HepG2 (cell line): ENCODE results near the gene VKORC1.

Experiments
- CHD4 ChIP-seq: fragments of 200-600 bp; sonication (generic); IDR thresholded peaks from 2 replicates; pipeline ENCODE4 v1.7.0; 2017; ENCODE audit warnings: mild to moderate bottlenecking, low read length, borderline replicate concordance
- CTCF ChIP-seq: sonication (generic); formaldehyde crosslinking; IDR thresholded peaks from 2 replicates; pipeline ENCODE4 v1.5.0; 2020; ENCODE audit warnings: mild to moderate bottlenecking, missing genetic modification reagents, moderate library complexity
- GABPB1 ChIP-seq: IDR thresholded peaks from 2 replicates; pipeline ENCODE4 v1.6.1; 2016; ENCODE audit warnings: mild to moderate bottlenecking, missing genetic modification reagents, moderate library complexity, missing compliant biosample characterization
- IKZF1 ChIP-seq: fragments of 450-650 bp; IDR thresholded peaks from 2 replicates; pipeline ENCODE4 v1.7.1; 2016
- SMC3 ChIP-seq: IDR thresholded peaks from 2 replicates; pipeline ENCODE4 v1.6.1; 2011; ENCODE audit warnings: low read length, improper control_type of control experiment
- ZNF143 ChIP-seq: sonication (generic); formaldehyde crosslinking; IDR thresholded peaks from 2 replicates; pipeline ENCODE4 v1.4.0; 2020; ENCODE audit warnings: missing genetic modification reagents
- ZNF33B ChIP-seq: sonication (generic); formaldehyde crosslinking; IDR thresholded peaks from 2 replicates; pipeline ENCODE4 v1.5.1; 2020; ENCODE audit warnings: mild to moderate bottlenecking, missing genetic modification reagents
- ZNF891 ChIP-seq: sonication (generic); formaldehyde crosslinking; IDR thresholded peaks from 2 replicates; pipeline ENCODE4 v1.5.0; 2020; ENCODE audit warnings: mild to moderate bottlenecking, missing genetic modification reagents

GRCh38 chr16:31061126-31061812 is 33.3 kb downstream of the VKORC1 start:
- TF ChIP-seq CTCF (CRISPR knock-in tag) (no peak), ZNF33B (CRISPR knock-in tag) (no peak), IKZF1 (no peak), ZNF143 (CRISPR knock-in tag) (no peak), SMC3 (no peak), GABPB1 (CRISPR knock-in tag) (no peak; the same call in 1 of the 2 replicates), CHD4 (no peak), ZNF891 (no peak)
